A673 (cell line): ENCODE data around the gene POLE.

ENCODE experiments used
- EZH2 ChIP-seq: fragments of 200-600 bp; sonication (generic); IDR thresholded peaks from 2 replicates; pipeline ENCODE4 v1.6.1; 2017; ENCODE audit warnings: borderline replicate concordance, low read depth, mild to moderate bottlenecking, mixed read lengths, antibody characterized with exemption, low read length; ENCODE audit not compliant: poor library complexity, severe bottlenecking
- TF ChIP-seq, protein P1 (sequence below): fragments of 300-800, 200-600 bp; sonication (generic); conservative IDR thresholded peaks from 2 replicates; pipeline ENCODE4 v1.5.1; 2017; ENCODE audit warnings: low read depth, mild to moderate bottlenecking, antibody characterized with exemption, low read length, moderate library complexity, mixed read lengths

GRCh38 chr12:132610866-132611602 lies 76.1 kb downstream of the POLE start:
- TF ChIP-seq, protein P1, sequence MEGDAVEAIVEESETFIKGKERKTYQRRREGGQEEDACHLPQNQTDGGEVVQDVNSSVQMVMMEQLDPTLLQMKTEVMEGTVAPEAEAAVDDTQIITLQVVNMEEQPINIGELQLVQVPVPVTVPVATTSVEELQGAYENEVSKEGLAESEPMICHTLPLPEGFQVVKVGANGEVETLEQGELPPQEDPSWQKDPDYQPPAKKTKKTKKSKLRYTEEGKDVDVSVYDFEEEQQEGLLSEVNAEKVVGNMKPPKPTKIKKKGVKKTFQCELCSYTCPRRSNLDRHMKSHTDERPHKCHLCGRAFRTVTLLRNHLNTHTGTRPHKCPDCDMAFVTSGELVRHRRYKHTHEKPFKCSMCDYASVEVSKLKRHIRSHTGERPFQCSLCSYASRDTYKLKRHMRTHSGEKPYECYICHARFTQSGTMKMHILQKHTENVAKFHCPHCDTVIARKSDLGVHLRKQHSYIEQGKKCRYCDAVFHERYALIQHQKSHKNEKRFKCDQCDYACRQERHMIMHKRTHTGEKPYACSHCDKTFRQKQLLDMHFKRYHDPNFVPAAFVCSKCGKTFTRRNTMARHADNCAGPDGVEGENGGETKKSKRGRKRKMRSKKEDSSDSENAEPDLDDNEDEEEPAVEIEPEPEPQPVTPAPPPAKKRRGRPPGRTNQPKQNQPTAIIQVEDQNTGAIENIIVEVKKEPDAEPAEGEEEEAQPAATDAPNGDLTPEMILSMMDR = no peak
- TF ChIP-seq EZH2 = no peak
